Adipose tissue (tissue), 3 donors: ENCODE measurements around the gene ETV1. TPM values are rescaled to one million over a fixed set of nuclear protein-coding genes. Genes with fewer than 3 reads are reported as not detected.

Source experiments
- H3K27ac ChIP-seq: one replicate; pipeline ENCODE4 v1.5.1; 2013; ENCODE audit warnings: low read depth, low read length
- WGBS, 3 donors: extraction: QIAGEN DNeasy Blood & Tissue Kit; methylation state at CpG; one replicate each; pipeline ENCODE4 v1.1.7; 2013; 5-methylcytosine and 5-hydroxymethylcytosine counted together
- polyA plus RNA-seq, 3 donors: library from polyadenylated mRNA; stranded (reverse); fragments of 200-250 nt; gene quantifications; one replicate each; pipeline ENCODE4 v1.2.3, GENCODE V29; 2013
- donor health status: healthy with polysubstance abuse.
- donor health status: Bipolar disorder and iron deficiency.
- donor health status: healthy.

The ETV1 gene
- polyA plus RNA-seq, 3 donors, result 1.4 to 2.5 (median 1.7) TPM

DNA sequence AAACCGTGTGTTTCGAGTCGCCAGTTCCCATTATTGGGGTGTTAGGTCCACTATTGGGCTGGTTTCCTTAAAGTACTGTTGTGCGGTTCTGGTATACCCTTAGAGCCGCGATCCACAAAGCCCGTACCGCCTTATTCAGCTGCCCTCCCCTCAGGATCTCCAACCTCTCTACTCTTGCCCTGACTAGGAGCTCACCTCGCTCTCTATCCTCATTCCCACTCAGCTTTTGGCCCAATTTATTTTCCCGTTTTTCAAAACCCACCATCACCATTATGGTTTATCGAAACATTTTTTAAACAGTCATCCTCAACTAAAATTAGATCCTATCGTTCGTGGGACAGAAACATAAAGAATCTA lies 461 bp upstream of the ETV1 start:
- peak overlapping the region; percentile 87 for H3K27ac ChIP-seq
- 0 to 1% (median 1%) methylated on average over 13 of the region's 13 CpGs for WGBS, 3 donors

DNA sequence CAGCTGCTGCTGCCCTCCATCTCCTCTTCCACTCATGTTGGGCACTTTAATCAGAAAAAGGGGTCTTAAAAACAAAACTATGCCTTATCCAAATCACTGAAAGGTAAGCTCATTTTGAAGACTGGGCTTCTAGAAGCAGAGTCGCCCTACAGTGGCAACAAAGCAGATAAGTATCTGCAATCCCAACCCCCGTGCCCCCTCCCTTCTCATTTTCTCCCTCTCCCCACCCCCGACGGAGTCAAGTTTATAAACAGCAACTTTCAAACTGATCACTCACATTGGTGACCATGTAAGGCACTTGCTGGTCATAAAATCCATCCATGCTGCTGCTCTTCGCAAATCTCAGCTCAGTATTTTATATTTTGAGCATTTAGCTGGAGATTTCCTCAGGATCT lies 738 bp downstream of the ETV1 start:
- H3K27ac ChIP-seq, result no peak overlapping the region
- WGBS, 3 donors, result 3 to 7% (median 5%) methylated on average over 5 of the region's 5 CpGs

DNA sequence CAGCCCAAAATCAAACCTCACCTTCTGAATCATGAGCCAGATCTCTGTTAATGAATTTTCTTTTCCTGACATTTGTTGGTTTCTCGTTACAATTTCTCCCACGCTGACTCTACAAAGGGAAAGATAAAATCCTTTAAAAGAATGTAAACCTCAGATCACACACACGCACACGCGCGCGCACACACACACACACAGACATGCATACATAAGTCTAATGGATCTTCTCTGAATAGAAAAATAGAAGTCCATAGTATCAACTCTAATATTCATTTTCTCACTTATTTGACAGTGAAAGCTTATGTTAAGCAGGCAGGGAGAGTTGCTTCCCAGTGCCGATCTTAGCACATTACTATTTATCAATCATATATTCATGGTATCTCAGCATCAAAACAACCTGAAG lies 1.4 kb downstream of the ETV1 start:
- no peak overlapping the region for H3K27ac ChIP-seq

GRCh38 chr7:13987395-13987794 lies 2.1 kb downstream of the ETV1 start:
- no peak overlapping the region for H3K27ac ChIP-seq
- 54 to 71% (median 70%) methylated on average over 1 of the region's 1 CpG for WGBS, 3 donors

More for the DNA sequence above, 1.4 kb downstream of the ETV1 start:
- WGBS, 3 donors, result 15 to 50% (median 42%) methylated on average over 8 of the region's 8 CpGs

DNA sequence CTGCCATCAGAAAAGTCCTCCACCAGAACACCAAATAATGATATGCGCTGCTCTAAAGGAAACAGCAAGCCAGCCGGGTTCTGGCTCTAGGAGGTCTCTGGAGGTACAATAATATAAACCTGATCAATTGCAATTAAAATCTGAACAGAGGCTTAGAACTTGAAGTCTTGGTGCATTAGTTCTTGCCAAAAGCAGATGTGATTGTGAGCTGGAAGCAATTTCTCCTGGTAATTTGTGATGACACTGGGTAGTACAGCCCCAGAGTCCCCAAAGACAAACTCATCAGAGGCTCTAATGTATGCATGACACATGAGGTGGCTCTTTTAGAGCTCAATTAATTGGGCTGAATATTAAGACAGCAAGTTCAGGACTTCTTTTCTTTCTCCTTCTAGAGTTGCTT lies 3.3 kb downstream of the ETV1 start:
- no peak overlapping the region for H3K27ac ChIP-seq
- 78 to 86% (median 80%) methylated on average over 2 of the region's 2 CpGs for WGBS, 3 donors

GRCh38 chr7:13984831-13985685 lies 4.4 kb downstream of the ETV1 start:
- no peak overlapping the region for H3K27ac ChIP-seq
- WGBS, 3 donors, result 67 to 95% (median 87%) methylated on average over 2 of the region's 2 CpGs

- 43 to 60% (median 53%) methylated on average over 3 of the region's 3 CpGs for WGBS, 3 donors
- H3K27ac ChIP-seq, result no peak overlapping the region
Observed at GRCh38 chr7:13984061-13984460, 5.4 kb downstream of the ETV1 start.

GRCh38 chr7:13982940-13983677 lies 6.4 kb downstream of the ETV1 start:
- 72 to 74% (median 72%) methylated on average over 4 of the region's 4 CpGs for WGBS, 3 donors
- H3K27ac ChIP-seq, result no peak overlapping the region

DNA sequence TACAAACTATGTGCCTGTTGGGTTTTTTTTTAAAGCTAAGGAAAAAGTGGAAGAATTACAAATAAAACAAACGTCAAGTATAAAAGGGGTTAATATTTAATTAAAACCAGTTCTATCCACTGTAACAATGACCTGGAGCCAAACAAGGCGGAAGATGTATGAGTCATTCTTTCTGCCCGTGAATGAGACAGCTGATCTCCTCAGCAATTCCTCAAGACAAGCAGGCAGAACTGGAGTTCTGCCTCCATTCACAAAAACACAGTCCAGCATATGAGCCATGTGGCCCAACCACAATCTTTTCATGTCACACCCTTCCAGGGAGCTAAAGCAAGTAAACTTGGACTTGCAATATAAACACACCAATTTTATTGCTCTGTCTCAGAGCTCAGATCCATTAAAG lies 8.4 kb downstream of the ETV1 start:
- no peak overlapping the region for H3K27ac ChIP-seq
- 9 to 23% (median 15%) methylated on average over 3 of the region's 3 CpGs for WGBS, 3 donors

GRCh38 chr7:13980474-13980873 lies 9.0 kb downstream of the ETV1 start:
- no peak overlapping the region for H3K27ac ChIP-seq
- WGBS, 3 donors, result 37 to 59% (median 56%) methylated on average over 5 of the region's 5 CpGs

DNA sequence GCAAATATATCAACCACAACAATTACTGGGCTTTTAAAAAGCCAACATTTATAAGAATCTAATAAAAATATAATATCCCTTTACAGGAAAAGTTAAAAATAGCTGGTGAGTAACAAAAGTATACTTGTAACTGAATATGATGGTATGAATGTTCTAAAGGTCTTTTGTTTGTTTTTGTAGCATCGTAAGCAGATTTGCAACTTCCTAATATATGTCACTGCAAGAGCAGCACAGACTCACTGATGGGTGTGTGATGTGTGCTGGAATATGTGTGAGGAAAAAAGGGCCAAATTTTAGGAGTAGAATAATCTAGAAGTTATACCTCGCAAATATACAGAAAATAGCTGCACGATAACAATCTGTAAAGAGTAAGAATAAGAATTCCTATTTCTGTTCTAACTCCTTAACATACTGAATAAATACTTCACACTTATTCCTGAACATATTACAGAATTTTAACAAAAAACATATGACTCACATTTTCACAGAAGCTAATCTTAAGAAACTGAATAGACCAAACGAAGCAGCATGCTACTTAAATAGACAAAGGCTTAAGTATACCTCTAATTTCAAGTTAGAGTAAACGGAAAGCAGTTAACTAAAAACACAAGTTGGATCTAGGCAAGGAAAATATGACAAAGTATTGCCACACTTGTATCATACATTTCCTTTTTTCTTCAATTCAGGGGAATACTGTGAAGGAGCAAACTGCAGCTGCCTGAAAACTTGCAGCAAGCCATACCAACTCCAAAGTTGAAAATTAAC lies 9.6 kb downstream of the ETV1 start:
- 61 to 67% (median 61%) methylated on average over 5 of the region's 5 CpGs for WGBS, 3 donors

DNA sequence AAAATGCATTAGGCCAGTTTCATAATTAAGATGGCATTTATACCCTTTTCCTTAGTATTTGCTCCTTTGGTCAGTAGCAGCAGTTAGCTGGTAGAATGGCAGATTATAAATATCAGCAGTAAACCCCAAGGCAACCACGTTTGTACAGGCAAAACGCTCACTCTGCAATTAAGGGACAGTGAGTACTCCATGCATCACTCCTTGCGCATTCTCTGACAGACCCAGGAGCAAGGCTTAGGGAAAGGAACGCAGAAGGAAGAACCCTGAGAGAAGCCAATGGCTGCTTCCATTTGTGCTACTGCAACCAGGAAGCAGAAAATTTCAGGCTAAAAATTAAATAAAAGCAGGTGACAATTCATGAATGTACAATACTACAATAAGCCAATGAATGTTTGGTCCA lies 12.9 kb downstream of the ETV1 start:
- 76 to 87% (median 86%) methylated on average over 4 of the region's 4 CpGs for WGBS, 3 donors
- H3K27ac ChIP-seq, result no peak overlapping the region

More for the DNA sequence above, 9.6 kb downstream of the ETV1 start:
- H3K27ac ChIP-seq, result no peak overlapping the region

DNA sequence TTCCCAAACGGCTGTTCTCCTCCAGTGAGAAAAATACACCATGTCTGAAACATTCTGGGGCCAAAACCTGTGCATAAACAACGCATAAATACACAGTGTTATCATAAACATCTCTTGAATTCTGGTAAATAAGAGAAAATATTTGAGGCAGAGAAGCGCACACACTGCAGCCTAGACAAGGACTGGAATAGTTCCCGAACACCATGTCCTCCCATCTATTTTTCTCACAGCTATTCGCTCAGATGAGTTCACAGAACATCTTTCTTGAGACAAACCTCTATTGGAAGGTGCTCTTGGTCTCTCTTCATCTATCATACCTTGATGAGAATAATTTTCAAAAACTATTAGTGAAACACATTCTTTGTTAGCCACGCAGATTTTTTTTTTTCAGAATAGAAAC lies 24.4 kb downstream of the ETV1 start:
- 73 to 88% (median 78%) methylated on average over 6 of the region's 6 CpGs for WGBS, 3 donors
- H3K27ac ChIP-seq, result no peak overlapping the region

- no peak overlapping the region for H3K27ac ChIP-seq
- 65 to 88% (median 85%) methylated on average over 2 of the region's 2 CpGs for WGBS, 3 donors
Observed at GRCh38 chr7:13963925-13964324, 25.5 kb downstream of the ETV1 start.

- 65 to 77% (median 67%) methylated on average over 2 of the region's 2 CpGs for WGBS, 3 donors
- H3K27ac ChIP-seq, result no peak overlapping the region
Observed at GRCh38 chr7:13955494-13955893, 34.0 kb downstream of the ETV1 start.

DNA sequence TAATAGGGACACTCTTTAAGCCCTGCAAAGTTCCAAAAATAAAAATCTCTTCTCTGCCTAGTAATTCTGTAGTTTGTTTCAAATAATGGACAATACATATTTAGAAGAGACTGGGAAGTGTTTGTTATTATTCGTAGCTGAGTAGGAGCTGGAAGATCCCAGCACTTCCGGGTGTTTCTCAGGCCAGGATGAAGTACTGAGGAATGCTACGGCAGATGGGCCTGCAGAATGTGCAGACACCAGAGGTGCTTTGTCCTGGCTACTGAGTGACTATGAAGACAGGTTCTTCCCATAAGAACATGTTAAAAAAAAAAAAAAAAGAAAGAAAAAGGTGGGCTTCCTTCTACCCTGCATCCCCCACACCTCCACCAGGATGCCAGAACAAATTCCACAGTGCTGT lies 36.1 kb downstream of the ETV1 start:
- no peak overlapping the region for H3K27ac ChIP-seq
- 81 to 91% (median 81%) methylated on average over 3 of the region's 3 CpGs for WGBS, 3 donors

GRCh38 chr7:13952921-13953320 lies 36.5 kb downstream of the ETV1 start:
- H3K27ac ChIP-seq, result no peak overlapping the region
- 62 to 71% (median 65%) methylated on average over 2 of the region's 2 CpGs for WGBS, 3 donors

GRCh38 chr7:13949939-13950338 lies 39.5 kb downstream of the ETV1 start:
- WGBS, 3 donors, result 50 to 78% (median 74%) methylated on average over 4 of the region's 4 CpGs

DNA sequence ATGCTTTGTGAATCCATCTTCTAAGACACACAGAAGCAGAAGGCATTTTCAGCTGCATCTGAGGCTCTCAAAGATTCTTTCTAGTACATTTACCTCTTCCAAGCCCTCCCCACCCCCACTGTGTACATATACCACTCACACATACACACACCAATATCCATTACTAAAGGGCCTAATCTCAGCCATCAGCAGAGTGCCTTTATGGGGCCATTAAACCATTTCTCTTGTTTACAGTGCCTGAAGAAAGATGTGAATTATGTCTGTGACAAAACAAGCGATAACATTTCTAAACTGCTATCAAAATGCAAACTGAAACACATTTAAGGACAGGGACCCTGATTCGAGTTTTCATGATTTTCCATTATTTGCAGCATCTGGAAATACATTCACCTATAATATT lies 40.0 kb downstream of the ETV1 start:
- H3K27ac ChIP-seq, result no peak overlapping the region
- 68 to 88% (median 80%) methylated on average over 2 of the region's 2 CpGs for WGBS, 3 donors

More at GRCh38 chr7:13949939-13950338, 39.5 kb downstream of the ETV1 start:
- H3K27ac ChIP-seq, result no peak overlapping the region
